Ramos (cell line): ENCODE measurements around the gene SPINK5.

ENCODE experiments used
- in situ Hi-C: fragments of 300-500 bp; cut with MboI; formaldehyde crosslinking; loops from one replicate; pipeline ENCODE4 v1.14.3; 2022; ENCODE audit warnings: low sequenced_read_pairs; ENCODE audit not compliant: unreplicated experiment

The SPINK5 gene

GRCh38 chr5:148166550-148167283 lies 102.9 kb downstream of the SPINK5 start:
- in situ Hi-C loops, result no loop called here

GRCh38 chr5:148168246-148168645 lies 104.5 kb downstream of the SPINK5 start, which contains the start of gene SPINK14:
Gene SPINK14, plus strand, starts transcription at chr5:148168546. Its CDS starts 1,187 bp downstream, at chr5:148169733.
- in situ Hi-C loops, result no loop called here

- in situ Hi-C loops, result no loop called here
Observed at GRCh38 chr5:148172377-148172776, 108.6 kb downstream of the SPINK5 start.

GRCh38 chr5:148176480-148176879 lies 112.7 kb downstream of the SPINK5 start:
- in situ Hi-C loops, result loop anchor here (25.0 kb wide), 1 partner anchor 286 kb away; no protein-coding TSS in a partner anchor

- in situ Hi-C loops, result loop anchor here (25.0 kb wide), 1 partner anchor 285 kb away; no protein-coding TSS in a partner anchor
Observed at GRCh38 chr5:148177207-148177606, 113.4 kb downstream of the SPINK5 start.

GRCh38 chr5:148179234-148179824 lies 115.5 kb downstream of the SPINK5 start:
- in situ Hi-C loops, result loop anchor here (25.0 kb wide), 1 partner anchor 283 kb away; no protein-coding TSS in a partner anchor

GRCh38 chr5:148186248-148187003 lies 122.6 kb downstream of the SPINK5 start:
- in situ Hi-C loops, result loop anchor here (10.0 to 25.0 kb wide), 2 partner anchors 276 to 538 kb away; no protein-coding TSS in a partner anchor
